GM21576 (cell line): ENCODE measurements around the gene RPS6KA2.
"Not testable (repeated sequence)": the region's sequence is repeated elsewhere in the genome, so short reads cannot be mapped to it uniquely, and the experiment has no call there.

Experiments
- ATAC-seq: cut with Tn5 transposase; IDR thresholded peaks from one replicate; pipeline ENCODE4 v1.9.1; 2021; ENCODE audit warnings: mild to moderate bottlenecking, moderate library complexity; ENCODE audit not compliant: unreplicated experiment

RPS6KA2 gene

DNA sequence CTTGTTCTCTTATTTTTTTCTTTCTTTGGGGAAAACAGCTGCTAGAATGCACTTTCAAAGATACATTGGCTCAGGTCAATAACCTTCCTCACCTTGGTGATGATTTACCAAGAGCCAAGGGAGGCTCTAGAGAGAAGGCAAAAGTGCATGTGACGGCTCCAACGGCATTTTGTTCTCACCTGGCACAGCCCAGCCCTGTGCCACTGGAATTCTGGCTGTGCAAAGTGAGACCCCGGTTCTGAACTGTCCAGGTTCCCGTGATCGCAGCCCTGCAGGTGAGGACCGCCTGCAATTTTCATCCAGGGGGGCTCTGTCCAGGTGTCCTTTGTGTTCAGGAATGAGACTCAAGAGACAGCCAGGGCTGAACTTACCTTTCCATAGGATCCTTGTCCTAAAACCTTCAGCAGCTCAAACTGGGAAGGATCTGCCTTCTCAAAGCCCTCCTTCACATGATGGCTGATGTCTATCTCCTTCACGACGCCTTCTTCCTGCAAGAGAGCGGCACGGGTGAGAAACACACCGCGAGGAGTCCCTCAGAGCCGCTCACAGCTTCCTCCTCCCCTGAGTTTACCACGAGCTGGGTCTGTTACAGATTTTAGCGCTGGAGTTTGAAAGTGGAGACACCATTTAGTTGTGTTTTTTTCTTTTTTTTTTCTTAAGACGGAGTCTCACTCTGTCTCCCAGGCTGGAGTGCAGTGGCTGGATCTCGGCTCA is 88.6 kb downstream of the RPS6KA2 start:
- ATAC-seq = no peak

DNA sequence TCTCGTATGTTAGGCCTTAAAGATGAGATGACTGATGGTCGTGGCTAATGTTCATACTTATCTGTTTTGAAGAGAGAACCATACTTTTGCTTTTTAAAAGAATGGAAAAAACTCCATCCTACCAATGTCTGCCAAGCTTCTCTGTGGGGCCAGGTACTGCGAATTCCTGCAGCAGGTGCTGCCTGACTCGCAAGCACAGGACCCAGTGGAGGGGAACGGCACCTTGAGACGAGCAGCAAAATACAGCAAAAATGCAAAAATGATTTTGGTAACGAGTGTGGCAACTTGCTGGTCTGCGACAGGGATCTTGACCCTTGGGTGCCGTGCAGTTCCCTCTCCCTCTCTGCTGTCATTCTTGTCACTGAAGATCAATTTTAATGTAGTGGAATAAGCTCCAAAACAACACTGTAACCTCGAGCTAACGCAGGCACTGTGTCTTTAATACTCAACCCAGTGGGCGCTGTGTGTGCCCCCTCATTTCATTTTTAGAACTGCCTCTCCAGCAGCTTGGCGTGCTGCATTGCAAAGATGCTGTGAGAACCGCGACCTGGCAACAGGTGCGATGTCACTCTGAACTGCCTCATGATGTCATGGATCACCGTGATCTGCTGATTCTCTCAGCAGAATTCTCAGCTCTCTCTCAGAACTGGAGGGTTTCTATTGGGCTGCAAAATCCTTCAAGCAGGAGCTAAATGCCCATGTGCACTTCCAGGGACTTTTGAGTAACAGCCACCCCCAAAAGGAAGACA is 92.2 kb downstream of the RPS6KA2 start:
- ATAC-seq = no peak

DNA sequence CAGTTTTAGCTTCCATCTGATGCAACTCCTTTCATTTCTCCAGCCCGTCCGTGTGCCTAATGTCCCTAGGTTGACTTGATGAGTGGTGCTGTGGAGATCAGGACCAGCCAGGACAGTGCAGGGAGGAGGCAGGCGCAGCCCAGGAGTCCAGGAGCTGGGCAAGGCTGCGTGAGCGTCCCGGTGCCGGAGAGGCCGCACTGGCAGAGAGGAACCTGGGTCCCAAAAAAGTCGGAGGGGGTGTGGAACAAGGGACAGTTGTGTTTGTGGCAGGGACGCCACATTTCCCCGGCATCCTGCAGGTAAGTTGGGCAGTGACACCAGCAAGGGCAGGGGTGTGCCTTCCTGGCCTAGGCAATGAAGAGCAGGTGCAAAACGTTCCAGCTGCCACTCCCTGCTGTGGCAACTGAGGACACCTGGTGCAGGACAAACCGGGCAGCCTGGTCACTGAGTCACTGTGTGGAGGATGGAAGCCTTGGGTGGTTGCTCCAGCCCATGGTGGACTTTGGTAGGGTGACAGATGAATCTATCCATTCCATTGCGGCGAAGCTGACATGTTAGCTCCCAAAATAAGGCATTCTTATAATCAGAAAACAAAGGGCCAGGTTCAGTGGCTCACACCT is 93.7 kb downstream of the RPS6KA2 start:
- ATAC-seq = no peak

DNA sequence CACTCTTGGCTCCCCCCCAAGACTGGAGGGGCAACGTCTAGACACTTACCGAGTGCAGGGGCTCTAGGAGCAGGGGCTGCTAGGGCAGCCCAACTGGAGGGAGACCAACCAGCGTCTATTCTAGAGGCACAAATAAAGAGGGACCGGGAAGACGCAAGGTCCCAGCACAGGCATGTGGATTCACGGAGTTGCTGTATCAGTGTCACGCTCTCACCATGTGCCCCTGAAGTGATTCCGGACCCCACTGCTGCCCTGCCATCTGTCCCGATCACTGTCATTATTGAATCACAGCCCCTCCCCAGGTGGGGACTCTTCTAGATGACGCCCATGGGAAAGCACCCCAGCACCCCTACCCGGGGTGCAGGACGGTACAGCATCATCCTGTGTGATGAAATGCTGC is 94.7 kb downstream of the RPS6KA2 start:
- no peak for ATAC-seq

DNA sequence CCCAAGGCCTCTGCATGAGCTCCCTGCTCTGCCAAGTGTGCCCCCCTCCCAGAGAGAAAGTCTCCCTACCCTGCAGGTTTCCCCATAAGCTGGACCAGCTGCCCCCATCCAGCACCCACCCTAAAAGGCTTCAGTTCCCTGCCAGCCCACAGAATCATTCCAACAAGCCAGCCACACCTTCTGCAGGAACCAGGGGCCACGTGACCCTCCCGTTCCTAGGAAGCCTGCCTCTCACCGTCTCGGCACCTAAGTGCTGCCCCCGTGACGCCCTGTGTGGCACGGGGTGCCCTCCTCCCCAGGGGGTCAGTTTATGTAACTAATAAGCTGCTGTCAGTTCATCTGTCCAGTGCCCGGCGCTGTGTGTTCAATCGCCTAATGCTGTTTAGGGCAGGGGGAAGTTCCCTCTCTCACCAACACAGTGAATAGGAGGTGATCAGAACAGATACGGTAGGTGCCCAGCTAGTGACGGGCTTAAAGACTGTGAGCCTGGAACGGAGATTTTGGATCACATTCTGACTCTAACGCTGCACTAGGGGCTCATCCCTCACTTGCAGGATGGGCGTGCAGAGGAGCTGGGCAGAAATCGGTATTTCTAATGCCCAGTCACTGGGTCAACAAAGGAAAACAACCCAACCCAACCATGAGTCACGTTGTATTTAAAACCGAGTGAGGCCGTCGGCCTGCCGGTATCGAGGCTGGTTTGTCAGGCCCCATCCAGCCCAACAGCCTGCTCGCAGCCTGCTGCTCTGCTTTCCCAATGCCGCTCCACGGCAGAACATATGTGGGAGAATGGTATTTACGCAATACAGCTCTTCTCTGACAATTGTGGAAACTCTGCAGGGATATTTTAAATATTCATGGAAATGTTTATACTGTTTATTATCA is 96.6 kb downstream of the RPS6KA2 start:
- ATAC-seq = no peak

DNA sequence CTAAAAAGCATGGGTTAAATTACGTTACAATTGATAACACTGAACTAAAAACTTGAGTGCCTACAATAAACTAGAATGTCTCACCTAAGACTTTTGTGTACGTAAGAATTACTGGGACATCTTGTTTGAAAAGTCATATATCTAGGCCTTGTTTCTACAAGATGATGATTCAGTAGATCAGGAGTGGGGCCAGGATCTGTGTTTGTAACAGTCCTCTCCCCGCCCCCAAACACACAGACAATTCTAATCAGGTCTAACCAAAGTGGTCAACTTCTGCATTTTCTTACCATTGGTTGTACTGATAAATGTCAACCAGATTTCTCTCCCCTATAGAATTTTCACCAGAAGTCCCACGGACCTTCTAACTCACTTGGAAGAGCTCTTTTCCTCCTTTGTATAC is 97.5 kb downstream of the RPS6KA2 start:
- ATAC-seq = no peak

DNA sequence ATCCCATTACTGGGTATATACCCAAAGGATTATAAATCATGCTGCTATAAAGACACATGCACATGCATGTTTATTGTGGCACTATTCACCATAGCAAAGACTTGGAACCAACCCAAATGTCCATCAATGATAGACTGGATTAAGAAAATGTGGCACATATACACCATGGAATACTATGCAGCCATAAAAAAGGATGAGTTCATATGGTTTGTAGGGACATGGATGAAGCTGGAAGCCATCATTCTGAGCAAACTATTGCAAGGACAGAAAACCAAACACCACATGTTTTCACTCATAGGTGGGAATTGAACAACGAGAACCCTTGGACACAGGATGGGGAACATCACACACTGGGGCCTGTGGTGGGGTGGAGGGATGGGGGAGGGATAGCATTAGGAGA is 98.0 kb downstream of the RPS6KA2 start:
- not testable (repeated sequence) for ATAC-seq

DNA sequence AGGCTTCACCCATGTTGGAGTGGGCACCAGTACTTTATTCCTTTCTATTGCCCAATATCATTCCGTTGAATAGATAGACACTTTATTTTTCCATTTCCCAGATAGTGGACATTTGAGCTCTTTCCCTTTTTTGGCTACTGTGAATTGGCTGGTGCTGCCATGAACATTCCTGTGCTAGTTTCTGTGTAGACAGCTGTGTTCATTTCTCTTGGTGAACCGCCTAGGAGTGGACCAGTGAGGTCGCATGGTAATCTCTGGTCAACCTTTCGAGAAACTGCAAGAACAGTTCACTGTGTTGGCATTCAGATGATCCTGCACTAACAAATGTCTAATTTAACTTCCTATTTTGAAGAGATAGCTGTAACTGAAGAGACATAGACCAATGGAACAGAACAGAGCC is 99.2 kb downstream of the RPS6KA2 start:
- ATAC-seq = no peak

DNA sequence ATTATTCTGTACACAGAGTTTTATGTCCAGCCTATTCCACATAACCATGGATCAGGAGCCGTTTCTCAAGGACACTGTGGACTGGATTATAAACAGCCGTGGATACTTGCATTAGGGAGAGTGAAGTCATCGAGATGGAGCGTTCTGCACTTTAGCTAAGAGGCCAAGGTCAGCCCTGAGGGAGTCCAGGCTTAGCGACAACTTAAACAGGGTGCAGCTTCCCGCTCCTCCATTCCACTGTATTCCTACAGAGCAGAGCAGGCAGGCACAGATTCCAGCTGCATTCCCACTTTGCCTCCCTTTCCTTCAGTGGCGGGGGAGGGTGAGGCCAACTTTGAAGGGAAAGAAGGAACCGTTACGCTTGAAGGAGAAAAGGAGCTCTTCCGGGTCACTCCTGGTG is 100.1 kb downstream of the RPS6KA2 start:
- ATAC-seq = no peak

DNA sequence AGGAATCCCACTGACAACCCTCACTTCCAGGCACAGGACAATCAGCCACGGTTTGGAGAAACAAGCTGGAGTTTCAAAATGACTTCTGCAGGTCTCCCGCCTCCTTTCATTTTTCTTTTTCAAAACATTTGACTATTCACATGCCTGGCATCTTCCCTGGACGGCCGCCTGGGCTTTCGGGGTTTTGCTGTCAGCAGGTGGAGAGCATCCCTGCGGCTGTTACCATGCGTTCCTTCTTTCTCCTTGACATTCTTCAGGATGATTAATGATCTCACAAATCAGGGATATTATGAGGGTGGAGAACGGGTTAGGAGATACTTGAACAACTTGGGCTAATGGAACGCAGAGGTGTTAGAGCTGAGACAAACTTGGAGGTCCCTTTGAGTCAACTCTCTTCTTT is 101.5 kb downstream of the RPS6KA2 start:
- ATAC-seq = no peak

DNA sequence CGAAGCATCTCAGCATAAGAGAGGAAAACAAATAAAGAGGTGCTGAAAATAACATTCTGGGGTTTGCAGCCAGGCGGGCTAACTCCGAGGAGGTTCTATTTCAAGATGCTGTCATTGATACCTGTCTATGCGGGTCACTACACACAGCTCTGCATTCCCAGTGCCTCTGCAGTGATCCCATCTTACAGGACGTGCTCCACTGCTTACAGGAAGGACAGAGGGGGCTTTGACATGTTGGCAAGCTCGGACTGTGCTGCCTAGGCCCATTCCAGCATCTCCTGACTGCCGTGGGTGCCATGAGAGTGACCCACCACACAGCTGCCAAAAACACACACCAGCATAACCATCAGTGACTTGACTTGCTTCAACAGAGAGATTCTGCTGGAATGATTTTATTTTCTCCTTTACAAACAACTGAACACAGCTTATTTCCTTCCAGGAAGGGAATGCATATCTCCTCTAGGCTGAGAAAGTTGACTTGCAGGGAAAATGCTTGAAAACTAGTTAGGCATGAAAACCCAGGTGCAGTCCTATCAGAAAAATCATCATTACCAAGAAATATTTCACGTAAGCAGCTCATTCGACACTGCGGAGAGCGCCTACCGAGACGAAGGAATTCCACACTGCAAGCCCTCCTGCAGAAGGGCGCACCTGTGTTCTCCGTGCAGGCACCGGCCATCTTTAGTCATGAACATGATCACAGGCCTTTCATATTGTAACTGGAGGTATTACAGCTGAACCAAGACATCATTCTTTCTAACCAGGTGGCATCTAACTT is 103.1 kb downstream of the RPS6KA2 start:
- no peak for ATAC-seq

DNA sequence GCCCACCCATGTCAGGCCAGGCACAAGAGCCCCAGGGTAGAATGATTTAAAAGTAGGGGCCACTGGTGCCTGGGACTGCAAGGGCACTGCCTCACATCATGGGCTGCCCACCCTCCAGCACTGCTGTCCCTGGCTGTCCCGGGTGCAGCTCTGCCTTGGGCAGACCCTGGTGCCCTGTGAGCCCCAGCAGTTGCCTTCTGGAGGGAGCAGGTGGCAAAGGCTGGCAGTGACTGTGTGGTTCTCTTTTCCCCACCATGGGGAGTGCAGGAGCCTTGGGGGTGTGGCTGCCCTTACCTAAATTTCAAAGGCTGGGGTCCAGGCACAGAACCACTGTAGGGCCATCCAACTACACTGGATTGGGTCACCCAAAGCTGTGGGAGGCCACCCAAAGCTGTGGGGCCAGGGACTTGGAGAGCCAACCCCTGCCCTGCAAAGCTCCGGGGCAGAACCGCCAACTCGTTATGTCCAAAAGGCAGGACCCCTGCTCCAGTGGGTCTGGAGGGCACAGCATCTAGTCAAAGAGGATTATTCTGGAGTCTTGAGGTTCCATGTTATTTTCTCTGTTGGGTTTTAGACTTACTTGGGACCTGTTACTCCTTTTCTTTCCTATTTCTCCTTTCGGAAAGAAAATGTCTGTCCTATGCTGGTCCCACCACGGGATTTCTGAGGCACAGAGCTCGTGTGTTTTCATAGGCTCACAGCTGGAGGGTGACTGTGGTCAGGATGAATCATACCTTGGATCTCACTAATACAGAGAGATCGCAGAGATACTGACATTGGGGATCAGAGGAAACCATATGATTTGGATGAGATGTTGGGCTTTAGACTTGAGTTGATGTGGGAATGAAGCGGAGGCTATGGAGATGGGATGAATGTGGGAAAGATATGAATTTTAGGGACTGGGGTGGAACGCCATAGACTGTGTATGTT is 105.9 kb downstream of the RPS6KA2 start:
- no peak for ATAC-seq

DNA sequence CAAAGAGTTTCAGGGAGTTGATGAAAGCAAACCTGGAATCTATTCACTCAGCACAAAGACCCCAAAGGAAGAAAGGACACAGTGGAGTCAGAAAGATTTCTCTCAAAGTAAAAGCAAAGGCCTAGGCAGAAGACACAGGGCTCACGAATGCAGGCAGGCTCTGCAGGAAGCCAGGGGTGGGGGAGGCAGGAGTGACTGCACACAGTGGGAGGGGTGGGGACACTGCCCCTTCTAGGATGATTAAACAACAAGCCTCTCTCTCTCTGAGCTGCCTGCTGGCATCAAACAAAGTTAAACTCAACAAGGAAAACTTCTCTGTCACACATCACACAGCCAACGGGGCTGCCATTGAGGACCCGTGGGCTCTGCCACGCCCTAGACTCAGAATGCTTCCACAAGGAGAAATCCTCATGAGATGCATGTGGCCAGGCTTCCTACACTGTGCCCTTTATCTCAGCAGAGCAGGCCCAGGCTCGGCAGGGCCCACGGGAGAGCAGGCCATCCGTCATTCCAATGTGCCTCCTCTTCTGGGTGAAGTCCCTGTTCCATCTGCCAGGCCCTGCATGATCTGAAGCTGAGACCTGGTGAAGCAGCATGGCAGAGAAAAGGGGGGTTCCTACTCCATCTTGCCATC is 110.7 kb downstream of the RPS6KA2 start:
- ATAC-seq = no peak

DNA sequence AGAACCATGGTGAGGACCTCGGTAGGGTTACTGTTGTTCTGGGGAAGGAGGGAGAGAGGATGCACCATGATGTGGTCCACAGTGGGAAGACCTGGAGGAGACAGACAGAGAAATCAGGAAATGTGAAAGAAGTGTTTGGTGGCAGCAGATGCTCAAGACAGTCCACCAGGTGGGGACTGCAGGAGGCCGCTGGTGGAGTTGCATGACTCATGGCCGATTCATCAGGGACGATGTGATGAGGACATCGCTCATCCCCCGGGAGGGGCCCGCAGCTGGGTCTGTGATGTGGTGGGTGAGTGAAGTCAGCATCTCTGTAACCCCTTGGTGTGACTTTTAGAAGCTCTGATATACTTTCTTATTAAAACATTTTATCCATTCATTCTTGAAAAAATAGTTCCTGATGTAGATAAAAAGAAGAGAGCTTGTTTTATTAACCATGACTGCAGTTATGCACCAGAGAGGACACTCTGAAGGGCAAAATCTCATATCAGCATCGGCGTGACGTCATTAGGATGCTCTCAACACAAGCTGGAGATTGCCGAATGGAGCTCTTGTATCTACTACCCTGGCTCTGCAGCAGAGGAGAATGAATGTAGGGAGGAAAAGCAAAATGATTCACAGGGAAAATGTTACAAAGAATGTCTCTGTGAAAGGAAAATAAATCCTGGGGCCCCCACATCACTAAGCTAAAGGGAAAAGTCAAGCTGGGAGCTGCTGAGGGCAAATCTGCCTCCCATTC is 111.8 kb downstream of the RPS6KA2 start:
- no peak for ATAC-seq

DNA sequence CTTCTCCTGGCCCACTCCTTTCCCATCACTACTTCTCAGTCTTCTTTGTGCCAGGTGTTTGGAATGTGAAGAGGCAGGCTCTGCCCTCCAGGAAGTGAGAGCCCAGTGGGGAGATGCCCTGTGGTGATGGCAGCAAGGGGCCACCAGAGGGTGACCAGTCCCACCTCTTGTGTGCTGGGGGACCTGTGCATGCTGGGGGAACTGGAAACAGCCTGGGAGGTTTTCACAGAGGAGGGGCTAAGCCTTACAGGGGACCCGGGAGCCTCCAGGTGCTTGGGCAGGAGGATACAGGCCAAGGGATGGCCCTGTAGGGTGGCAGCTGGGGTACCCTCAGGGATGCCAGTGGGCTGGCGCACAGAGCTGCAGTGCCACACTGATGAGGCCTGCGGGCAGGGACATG is 112.9 kb downstream of the RPS6KA2 start:
- no peak for ATAC-seq

DNA sequence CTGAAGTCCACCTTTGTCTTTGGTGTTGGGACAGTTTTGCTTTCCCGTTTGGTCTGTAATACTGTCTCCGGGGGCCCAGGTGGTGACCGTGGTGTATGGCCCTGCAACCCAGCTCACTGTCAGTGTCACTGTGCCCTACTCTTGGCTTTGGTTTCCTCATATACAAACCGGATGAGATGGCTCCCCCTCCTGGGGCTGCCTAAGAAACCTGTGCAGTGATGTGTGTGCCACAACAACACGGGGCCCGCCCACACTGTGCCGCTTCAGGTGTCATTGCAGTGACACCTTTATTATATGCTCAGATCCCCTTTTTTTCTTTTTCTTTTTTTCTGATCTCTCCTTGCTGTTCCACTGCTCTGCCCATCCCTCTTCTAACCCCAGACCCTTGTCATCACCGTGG is 114.5 kb downstream of the RPS6KA2 start:
- peak; percentile 98 for ATAC-seq

DNA sequence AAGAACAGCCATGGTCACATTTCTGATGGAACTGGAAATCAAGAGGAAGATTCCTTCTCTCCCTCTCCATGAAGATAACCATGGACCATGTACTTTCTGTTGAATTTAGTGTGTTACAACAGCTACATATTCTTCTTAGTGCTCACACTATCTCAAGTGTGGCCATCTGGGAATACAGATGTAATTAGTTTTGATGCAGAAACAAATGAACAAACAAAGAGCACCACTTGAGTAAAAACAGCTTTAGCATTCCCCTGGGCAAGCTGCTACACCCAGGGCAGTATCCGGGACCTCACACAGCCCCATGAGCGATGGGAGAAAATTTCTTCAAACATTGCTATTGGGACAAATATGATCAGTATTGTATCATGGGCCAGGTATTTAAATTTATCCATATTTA is 115.7 kb downstream of the RPS6KA2 start:
- ATAC-seq = no peak

DNA sequence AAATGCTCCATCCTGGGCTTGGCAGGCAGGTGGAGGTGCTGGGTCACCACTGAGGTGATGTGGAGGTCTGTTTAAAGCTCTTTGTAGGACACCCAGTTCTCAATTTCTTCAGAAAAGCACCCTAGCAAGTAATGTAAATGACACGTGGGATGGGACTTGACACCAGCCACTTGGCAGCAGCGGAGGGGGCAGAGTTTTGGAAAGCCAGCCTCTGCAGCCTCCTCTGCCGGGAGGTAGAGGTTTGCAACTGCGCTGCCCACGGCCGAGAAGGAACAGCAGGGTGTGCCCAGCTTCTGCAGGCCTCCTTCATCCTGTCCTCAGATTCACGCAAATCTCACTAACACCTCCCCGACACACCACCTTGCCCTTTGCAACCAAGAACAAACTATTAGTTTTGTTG is 117.9 kb downstream of the RPS6KA2 start:
- no peak for ATAC-seq
